GM12872 (cell line): ENCODE measurements around the gene ETV3.

Source experiments
- TF ChIP-seq, protein P1 (sequence below): IDR thresholded peaks from 3 replicates; pipeline ENCODE4 v1.5.1; 2011; ENCODE audit warnings: low read depth, mild to moderate bottlenecking, low read length, moderate library complexity; ENCODE audit not compliant: insufficient read depth

ETV3 gene

DNA sequence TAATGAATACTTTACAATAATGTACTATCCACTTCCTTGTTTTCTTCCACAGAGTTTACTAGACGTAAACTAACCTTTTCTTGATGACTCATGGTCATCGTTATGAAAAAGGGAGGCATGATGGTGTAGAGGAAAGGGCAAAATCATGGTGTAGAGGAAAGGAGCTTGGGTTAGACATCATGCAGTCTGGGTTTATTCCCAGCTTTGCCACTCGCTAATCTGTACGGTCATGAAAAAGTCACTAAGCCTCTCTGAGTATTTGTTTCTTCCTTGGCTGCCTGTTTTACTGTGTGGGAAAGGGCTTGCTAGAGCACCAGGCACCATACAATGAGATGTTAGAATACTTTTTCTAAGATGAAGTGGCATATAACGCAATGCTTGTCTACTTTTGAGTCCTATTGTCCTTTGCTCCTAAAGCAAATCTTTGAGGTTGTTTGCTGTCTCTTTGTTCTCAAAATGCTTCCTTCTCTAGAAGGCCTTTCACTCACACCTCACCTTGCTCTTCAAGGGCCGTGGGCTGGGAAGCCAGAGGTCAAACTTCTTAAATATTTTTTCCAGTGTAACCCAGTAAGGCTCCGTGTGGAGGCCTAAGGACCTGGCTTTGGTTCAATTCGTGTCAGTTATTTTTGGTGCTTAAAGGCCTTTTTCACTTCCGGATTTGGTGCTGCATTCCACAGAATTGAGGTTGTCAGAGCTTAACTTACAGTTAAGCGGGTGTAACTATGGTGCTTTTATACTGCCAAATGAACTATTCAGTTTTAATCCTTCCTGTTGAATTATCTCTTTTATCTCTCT lies 9.9 kb upstream of the ETV3 start:
- TF ChIP-seq, protein P1, sequence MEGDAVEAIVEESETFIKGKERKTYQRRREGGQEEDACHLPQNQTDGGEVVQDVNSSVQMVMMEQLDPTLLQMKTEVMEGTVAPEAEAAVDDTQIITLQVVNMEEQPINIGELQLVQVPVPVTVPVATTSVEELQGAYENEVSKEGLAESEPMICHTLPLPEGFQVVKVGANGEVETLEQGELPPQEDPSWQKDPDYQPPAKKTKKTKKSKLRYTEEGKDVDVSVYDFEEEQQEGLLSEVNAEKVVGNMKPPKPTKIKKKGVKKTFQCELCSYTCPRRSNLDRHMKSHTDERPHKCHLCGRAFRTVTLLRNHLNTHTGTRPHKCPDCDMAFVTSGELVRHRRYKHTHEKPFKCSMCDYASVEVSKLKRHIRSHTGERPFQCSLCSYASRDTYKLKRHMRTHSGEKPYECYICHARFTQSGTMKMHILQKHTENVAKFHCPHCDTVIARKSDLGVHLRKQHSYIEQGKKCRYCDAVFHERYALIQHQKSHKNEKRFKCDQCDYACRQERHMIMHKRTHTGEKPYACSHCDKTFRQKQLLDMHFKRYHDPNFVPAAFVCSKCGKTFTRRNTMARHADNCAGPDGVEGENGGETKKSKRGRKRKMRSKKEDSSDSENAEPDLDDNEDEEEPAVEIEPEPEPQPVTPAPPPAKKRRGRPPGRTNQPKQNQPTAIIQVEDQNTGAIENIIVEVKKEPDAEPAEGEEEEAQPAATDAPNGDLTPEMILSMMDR = no peak

DNA sequence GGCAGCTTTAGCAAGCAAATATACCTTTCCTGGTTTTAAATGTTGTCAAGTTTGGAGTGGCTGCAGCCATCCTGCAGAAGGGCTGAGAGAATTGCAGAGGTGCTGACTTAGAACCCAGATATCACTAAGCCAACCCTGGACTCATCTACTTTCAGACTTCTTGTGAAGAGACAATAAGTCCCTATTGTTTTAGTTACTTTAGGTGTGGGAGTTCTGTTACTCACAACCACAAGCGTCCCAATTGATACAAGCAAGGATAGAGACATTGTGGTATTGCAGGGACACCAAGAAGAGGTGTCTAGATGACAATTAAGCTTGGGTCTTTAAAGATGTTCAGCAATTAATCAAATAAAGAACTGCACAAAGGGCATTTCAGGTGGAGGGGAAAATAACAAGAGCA lies 8.8 kb upstream of the ETV3 start:
- TF ChIP-seq, protein P1 = no peak

DNA sequence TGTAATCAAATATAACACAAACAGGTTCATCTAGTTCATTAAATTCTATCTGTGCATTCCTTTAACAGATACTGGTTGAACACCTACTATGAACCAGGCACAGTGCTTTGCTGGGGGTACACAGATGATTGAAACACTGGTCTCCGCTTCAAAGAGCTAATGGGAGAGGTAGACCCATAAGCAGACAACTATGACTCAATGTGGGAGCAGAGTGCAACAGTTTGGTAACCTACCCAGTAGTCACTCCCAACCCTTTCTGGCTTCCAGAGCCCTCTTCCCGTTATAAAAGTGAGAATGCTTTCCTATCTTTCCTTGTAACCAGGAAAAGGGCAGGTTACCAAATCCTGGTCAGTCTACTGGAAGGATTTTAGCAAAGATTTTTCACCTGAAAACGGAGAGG lies 8.0 kb upstream of the ETV3 start:
- TF ChIP-seq, protein P1 = no peak

DNA sequence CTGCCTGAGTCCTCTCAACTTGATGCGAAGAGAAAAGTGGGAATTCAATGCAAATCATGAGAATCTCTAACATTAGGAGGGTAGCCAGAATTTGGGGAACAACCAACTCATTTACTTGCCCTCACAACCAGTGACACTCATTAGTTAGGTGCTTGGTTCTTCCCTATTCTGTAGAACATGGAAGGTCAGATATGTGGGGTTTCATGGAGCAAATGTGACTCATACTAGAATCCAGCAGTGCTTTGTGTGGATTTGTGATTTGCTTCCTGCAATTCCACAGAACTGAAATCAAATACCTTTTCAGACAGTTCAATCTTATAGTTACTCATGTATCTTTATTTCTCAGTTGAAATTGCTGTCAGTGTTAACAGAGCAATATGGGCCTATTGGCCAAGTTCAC lies 6.9 kb upstream of the ETV3 start:
- TF ChIP-seq, protein P1 = no peak

DNA sequence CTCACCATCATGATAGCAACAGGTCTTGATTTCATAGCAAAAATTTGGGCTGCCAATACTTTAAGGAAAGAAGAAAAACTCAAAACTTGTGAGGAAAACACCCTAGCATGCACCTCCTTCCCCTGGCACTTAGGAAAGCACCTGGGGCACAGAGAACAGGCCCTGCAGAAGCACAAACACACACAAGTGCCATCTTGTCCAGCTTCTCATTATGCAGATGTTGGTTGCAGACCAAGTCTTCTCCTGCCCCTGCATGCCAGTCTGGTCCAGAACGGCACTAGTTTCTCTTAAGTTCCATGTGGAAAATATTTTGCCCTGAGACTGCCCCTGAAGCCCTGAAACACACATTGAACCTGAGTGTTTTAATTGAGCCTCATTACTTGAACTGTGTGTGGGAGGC lies 6.3 kb upstream of the ETV3 start:
- TF ChIP-seq, protein P1 = no peak

DNA sequence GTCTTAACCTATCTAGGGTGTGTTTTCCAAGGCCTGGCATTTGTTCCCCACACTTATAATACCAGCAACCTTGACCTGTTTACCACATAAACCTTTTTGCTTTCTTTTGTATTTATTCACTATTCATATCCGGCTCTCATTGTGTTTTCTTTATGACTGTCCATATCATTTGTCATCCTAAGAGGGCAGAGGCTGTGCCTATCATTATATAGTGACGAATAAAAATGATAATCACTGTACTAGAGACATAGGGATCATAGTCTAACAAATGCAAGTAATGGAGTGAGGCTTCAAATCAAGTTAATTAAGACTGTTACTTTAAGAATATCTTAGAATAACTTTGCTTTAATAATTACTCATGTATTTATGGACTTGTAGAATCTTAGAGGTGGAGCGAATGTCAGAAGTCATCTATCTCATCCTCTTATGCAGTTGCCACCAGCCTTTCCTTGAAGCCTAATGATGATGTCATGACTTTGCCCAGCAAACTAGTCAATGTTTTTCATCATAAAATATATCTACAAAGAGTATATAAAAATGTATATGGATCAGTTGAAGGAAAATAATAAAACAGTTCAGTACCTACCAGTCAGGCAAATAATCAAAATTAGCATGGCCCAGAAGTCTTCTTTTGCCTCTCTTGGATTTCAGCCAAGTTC lies 4.7 kb upstream of the ETV3 start:
- TF ChIP-seq, protein P1 = no peak

DNA sequence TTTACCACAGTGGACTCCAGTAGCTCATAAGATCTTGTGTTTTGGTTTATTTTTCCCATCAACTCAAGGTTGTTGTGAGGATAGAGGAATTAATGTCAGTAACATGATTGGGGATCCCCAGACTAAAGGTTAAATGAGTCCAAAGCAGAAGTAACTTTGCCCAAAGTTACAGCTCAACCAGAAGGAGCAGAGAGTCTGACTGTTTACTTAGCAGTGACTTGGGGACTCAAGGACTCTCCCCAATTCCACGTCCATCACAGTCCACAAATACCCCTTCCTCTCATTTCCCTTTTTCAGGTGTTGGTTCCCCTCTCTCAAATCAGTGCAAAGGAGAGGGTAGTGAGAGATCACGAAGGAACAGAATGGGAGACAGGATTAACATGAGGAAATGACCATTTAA lies 4.0 kb upstream of the ETV3 start:
- TF ChIP-seq, protein P1 = no peak
